C4-2B (cell line): Measurements from ENCODE around the gene IL27RA.
"Not testable (repeated sequence)": the region's sequence is repeated elsewhere in the genome, so short reads cannot be mapped to it uniquely, and the experiment has no call there.

Experiments
- CTCF ChIP-seq: fragments of 450-650 bp; conservative IDR thresholded peaks from 2 replicates; pipeline ENCODE4 v1.5.1; 2017; ENCODE audit warnings: mild to moderate bottlenecking
- ZFX ChIP-seq: fragments of 450-650 bp; IDR thresholded peaks from 2 replicates; pipeline ENCODE4 v1.6.1; 2017

GRCh38 chr19:14026652-14027192 is 4.8 kb upstream of the IL27RA start:
- not testable (repeated sequence) for TF ChIP-seq CTCF, ZFX
